Peyer's patch (tissue), 4 donors: ENCODE data around the gene S100A8. TPM values are rescaled to one million over a fixed set of nuclear protein-coding genes. Genes with fewer than 3 reads are reported as not detected.

Source experiments
- DNase-seq, 3 donors: peaks; one replicate each; pipeline ENCODE4 v3.0.0-alpha.2; 2017 to 2019
- H3K27ac ChIP-seq, 4 donors: fragments of 200-600 bp; sonication (generic); one replicate each; pipeline ENCODE4 v1.5.1; 2016 to 2019
- H3K27me3 ChIP-seq, 2 donors: fragments of 200-600 bp; sonication (generic); one replicate each; pipeline ENCODE4 v1.5.1; 2019
- H3K36me3 ChIP-seq, 3 donors: fragments of 200-600 bp; sonication (generic); one replicate each; pipeline ENCODE4 v1.5.1; 2016 to 2019
- H3K4me1 ChIP-seq, 4 donors: fragments of 200-600 bp; sonication (generic); one replicate each; pipeline ENCODE4 v1.5.1; 2016 to 2019
- H3K4me3 ChIP-seq, 4 donors: fragments of 200-600 bp; sonication (generic); 1 replicate in 3 of 4; 2 replicates in 1 of 4; pipeline ENCODE4 v1.5.1; 2016 to 2019; ENCODE audit warnings: mild to moderate bottlenecking in 1 of 4
- H3K9me3 ChIP-seq, 4 donors: fragments of 200-600 bp; sonication (generic); one replicate each; pipeline ENCODE4 v1.5.1; 2016 to 2019; ENCODE audit warnings: mild to moderate bottlenecking in 1 of 4
- POLR2A ChIP-seq, 2 donors: fragments of 450-650 bp; IDR thresholded peaks; one replicate each; pipeline ENCODE4 v1.5.1; 2017; ENCODE audit warnings: antibody characterized with exemption in 2 of 2, mild to moderate bottlenecking in 2 of 2, moderate library complexity in 2 of 2
- total RNA-seq, 4 donors: library from RNA; depleted of rRNA; stranded (reverse); fragments of >200 nt; gene quantifications; one replicate each; pipeline ENCODE4 v1.1.0, GENCODE V29; 2016
- TF ChIP-seq, protein P1 (sequence below), 6 experiments: fragments of 450-650 bp in 4 of 6; fragments of 200-600 bp in 2 of 6; sonication (generic) in 1 of 6; IDR thresholded peaks; one replicate each; pipeline ENCODE4 v1.5.1; 2017 to 2019; ENCODE audit warnings: antibody characterized with exemption in 6 of 6, mild to moderate bottlenecking in 3 of 6, moderate library complexity in 1 of 6

S100A8 gene
- total RNA-seq, 4 donors from 2014 or later: 7.6 to 9.8 TPM; not detected in 2

DNA sequence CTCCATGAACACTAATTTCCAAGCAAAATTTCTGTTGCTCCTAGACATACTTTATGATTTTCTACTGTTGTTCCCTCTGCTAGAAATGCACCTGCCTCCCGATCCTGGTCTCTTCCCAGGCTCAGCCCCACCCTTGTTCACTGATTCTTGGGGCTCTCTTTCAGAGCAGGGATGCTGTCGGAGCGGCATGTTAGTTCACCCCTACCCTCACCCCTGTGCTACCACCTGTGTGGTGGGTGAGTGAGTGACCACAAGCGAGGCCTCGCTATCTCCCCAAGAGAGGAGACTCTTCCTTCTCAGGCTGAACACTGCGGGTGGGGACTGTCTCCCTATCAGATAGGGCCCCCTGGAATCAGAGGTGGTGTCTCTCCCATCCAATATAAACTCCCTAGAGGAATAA is 4.9 kb upstream of the S100A8 start:
- Histone ChIP-seq H3K4me3 (no peak overlapping the region), H3K4me1 (no peaks in the 10 kb centered on the region), H3K27ac (no peak overlapping the region), H3K27me3 (no peaks in the 10 kb centered on the region), H3K36me3 (no peaks in the 10 kb centered on the region), H3K9me3 (no peaks in the 10 kb centered on the region)
- no peak for DNase-seq
- TF ChIP-seq, protein P1, sequence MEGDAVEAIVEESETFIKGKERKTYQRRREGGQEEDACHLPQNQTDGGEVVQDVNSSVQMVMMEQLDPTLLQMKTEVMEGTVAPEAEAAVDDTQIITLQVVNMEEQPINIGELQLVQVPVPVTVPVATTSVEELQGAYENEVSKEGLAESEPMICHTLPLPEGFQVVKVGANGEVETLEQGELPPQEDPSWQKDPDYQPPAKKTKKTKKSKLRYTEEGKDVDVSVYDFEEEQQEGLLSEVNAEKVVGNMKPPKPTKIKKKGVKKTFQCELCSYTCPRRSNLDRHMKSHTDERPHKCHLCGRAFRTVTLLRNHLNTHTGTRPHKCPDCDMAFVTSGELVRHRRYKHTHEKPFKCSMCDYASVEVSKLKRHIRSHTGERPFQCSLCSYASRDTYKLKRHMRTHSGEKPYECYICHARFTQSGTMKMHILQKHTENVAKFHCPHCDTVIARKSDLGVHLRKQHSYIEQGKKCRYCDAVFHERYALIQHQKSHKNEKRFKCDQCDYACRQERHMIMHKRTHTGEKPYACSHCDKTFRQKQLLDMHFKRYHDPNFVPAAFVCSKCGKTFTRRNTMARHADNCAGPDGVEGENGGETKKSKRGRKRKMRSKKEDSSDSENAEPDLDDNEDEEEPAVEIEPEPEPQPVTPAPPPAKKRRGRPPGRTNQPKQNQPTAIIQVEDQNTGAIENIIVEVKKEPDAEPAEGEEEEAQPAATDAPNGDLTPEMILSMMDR (IDR thresholded peaks at IDR 0.05): no peak
- no peak for TF ChIP-seq POLR2A (IDR thresholded peaks at IDR 0.05)

DNA sequence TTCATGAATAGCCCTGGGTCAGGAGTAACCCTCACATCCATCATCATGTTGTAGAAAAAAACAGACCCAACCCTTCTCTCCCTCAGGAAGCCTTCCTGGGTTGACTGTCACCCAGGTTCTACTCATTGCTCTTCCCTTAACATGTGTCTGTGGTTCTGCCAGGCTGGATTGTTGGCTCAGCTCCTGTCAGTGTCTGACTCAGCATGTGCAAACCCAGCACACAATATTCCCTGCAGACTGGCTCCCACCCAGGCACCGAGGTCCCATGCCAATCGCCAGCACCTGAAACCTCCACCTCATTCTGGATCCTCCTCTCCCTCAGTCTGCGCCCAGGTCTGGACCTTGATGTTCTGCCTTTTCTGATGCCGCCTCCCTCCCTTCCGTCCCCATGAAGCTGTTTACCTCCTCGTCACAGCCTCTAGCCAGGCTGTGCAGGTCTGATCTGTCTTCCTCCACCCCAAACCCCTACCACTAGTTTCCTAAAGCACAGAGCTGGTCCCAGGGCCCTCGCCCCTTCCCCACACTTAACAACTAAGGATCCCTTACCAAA is 4.3 kb upstream of the S100A8 start:
- H3K27ac ChIP-seq: no peak overlapping the region
- no peak for TF ChIP-seq POLR2A (IDR thresholded peaks at IDR 0.05)
- TF ChIP-seq, protein P1 (IDR thresholded peaks at IDR 0.05): no peak
- H3K9me3 ChIP-seq: no peaks in the 10 kb centered on the region
- no peak overlapping the region for H3K4me3 ChIP-seq
- H3K4me1 ChIP-seq: no peaks in the 10 kb centered on the region
- DNase-seq: no peak
- no peaks in the 10 kb centered on the region for H3K36me3 ChIP-seq
- H3K27me3 ChIP-seq: no peaks in the 10 kb centered on the region

DNA sequence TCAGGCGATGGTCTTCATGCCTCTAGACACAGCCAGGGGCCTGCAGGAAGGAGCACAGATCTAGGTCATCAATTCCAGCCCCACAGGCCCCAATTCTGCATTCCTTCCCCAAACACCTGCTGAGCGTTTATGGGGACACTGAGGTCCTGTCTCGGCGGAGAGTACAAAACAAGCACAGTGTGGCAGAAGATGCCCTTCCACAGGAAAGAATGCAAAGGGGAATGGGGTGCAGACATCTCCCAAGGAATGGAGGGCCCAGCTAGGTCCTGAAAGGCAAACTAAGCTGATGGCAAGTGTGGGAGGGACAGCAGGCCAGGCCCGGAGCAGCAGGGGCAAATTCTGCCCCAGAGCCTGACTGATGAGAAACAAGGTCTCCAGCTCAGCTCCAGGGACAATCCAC is 3.5 kb upstream of the S100A8 start:
- no peak for TF ChIP-seq POLR2A (IDR thresholded peaks at IDR 0.05)
- TF ChIP-seq, protein P1 (IDR thresholded peaks at IDR 0.05): no peak
- DNase-seq: no peak
- H3K9me3 ChIP-seq: no peaks in the 10 kb centered on the region
- no peaks in the 10 kb centered on the region for H3K27me3 ChIP-seq
- no peak overlapping the region for H3K27ac ChIP-seq
- H3K36me3 ChIP-seq: no peaks in the 10 kb centered on the region
- H3K4me3 ChIP-seq: no peak overlapping the region
- H3K4me1 ChIP-seq: no peaks in the 10 kb centered on the region

DNA sequence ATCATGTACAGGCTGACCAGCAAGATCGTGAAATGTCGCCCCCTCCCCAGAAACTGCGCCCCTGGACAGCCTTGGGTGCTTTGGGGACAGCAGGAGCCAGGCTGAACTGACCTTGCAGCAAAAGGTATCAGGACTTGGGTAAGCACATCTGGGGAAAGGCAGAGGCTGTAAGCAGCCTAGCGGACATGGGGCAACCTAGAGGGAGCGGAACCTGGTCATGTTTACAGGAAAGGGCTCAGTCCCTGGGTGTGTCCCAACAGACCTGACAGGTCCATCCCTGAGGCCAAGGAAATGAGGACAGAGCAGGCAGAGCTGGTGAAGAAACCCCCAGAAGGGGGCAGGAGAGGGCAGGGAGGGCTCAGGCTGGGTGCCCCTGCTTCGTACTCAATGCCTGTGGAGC is 3.1 kb upstream of the S100A8 start:
- Histone ChIP-seq H3K9me3 (no peaks in the 10 kb centered on the region), H3K4me3 (no peak overlapping the region), H3K4me1 (no peaks in the 10 kb centered on the region), H3K27me3 (no peaks in the 10 kb centered on the region), H3K27ac (no peak overlapping the region), H3K36me3 (no peaks in the 10 kb centered on the region)
- TF ChIP-seq POLR2A (IDR thresholded peaks at IDR 0.05): no peak
- TF ChIP-seq, protein P1 (IDR thresholded peaks at IDR 0.05): no peak
- no peak for DNase-seq

DNA sequence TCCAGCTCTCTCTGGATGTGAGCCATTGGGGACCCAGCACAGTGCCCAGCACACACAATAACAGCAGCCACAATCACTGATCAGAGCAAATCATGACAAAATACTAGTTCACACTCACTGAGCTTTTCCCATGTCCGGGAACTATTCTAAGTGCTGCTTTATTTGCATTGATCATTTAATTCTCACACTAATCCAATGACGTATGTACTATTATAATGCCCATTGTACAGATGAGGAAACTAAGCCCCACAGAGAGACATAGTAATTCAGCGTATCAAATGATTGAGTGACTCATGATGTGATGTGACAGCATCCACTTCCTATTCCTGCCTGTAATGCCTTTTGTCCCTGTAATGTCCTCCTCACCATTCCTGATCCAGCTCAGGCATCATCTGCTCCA is 1.9 kb upstream of the S100A8 start:
- Histone ChIP-seq H3K27me3 (no peaks in the 10 kb centered on the region), H3K9me3 (no peaks in the 10 kb centered on the region), H3K36me3 (no peaks in the 10 kb centered on the region), H3K4me3 (no peak overlapping the region), H3K27ac (no peak overlapping the region), H3K4me1 (no peaks in the 10 kb centered on the region)
- TF ChIP-seq, protein P1 (IDR thresholded peaks at IDR 0.05): no peak
- TF ChIP-seq POLR2A (IDR thresholded peaks at IDR 0.05): no peak
- DNase-seq: no peak

DNA sequence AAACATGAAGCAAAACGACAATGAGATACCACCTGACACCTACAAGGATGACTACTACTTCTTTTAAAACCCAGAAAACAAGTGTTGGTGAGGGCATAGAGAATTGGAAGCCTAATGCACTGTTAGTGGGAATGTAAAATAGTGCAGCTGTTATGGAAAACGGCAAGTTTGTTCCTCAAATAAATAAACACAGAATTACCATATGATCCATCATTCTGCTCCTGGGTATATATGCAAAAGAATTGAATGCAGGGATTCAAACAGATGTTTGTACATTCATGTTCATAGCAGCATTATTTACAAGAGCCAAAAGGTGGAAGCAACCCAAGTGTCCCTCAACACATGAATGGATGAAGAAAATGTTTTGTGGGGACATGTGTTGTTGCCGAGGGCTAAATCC is 1.4 kb upstream of the S100A8 start:
- no peak for TF ChIP-seq POLR2A (IDR thresholded peaks at IDR 0.05)
- TF ChIP-seq, protein P1 (IDR thresholded peaks at IDR 0.05): no peak
- Histone ChIP-seq H3K36me3 (no peaks in the 10 kb centered on the region), H3K4me1 (no peaks in the 10 kb centered on the region), H3K27ac (no peak overlapping the region), H3K4me3 (no peak overlapping the region), H3K27me3 (no peaks in the 10 kb centered on the region), H3K9me3 (no peaks in the 10 kb centered on the region)
- no peak for DNase-seq
